ENCODE results near the gene ACSL1.

ACSL1 gene

DNA sequence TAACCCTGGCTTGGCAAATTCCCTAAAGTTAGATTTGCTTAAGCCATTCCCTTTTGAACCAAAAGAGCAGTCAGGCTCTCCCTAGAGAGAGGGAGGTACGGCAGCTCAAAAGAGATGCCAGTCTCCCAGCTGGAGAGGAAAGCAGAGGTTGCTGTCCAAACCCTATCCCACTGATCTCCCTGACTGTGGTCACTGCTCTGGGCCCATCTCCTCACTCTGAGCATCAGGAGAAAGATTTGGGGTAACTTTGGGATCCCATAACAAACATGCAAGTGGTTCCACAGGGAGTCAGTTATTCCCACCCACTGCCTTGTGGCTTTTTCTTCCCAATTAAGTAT lies 17.1 kb downstream of the ACSL1 start:
- no peak for DNase-seq

DNA sequence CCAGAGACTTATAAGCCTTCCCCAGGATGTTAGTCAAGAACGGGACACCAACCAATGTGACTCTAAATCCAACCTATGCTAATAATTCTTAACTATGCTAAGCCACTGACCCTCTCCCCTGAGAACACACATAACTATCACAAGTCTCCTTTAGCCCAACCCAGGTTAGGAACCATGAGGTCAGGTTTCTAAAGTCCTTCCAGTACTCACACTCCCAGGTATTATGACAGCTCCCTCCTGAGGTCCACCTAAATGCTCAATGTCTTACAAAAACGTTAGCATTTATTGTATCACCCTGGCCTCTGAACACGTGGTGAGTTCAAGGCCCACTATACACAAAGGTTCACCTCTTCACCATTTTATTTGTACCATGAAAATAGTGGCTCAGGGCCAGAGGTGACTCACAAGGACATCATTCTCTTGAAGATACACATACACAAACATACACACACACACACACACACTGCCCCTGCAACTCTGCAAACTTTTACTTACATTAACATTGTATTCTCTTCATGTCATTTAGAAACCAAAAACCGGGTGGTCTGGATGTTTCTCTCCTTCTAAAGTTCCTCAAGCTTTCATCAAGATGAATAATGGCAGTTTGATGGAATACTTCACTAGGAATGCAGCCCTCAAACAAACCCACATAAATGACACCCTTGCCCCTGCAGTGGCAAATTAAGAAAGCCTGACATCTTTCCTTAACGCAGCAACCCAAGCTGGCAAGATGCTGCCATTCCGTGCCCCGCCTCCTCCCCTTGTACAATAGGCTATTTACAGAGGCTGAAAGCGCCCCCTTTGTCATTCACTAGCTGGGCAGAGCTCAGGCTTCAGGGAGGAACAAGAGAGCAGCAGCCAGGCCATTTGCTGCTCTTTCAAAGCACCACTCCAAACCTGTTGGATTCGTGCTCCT lies 17.7 kb downstream of the ACSL1 start:
- no peak for DNase-seq

DNA sequence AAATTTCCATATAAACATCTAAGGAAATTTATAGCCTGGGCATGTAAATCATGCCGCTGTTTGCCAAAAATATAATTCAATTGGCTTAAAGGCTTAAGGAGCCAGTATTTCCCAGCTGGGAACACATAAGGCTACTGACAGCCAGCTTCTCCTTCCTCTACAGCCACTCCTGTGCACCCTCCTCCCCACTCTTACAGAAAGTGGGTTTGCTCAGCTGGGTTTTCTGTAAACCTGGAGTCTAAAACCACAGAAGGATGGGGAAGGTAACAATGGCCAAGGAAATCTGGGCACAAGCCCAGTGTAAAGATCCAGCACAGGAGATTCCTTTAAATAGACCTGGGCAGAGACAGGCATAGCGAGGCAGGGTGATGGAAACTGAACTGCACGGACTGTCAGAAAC lies 18.5 kb downstream of the ACSL1 start:
- DNase-seq, result no peak

GRCh38 chr4:184806711-184807110 lies 19.1 kb downstream of the ACSL1 start:
- DNase-seq, result no peak

- no peak for DNase-seq
Measured at GRCh38 chr4:184806229-184806550, 19.6 kb downstream of the ACSL1 start.

DNA sequence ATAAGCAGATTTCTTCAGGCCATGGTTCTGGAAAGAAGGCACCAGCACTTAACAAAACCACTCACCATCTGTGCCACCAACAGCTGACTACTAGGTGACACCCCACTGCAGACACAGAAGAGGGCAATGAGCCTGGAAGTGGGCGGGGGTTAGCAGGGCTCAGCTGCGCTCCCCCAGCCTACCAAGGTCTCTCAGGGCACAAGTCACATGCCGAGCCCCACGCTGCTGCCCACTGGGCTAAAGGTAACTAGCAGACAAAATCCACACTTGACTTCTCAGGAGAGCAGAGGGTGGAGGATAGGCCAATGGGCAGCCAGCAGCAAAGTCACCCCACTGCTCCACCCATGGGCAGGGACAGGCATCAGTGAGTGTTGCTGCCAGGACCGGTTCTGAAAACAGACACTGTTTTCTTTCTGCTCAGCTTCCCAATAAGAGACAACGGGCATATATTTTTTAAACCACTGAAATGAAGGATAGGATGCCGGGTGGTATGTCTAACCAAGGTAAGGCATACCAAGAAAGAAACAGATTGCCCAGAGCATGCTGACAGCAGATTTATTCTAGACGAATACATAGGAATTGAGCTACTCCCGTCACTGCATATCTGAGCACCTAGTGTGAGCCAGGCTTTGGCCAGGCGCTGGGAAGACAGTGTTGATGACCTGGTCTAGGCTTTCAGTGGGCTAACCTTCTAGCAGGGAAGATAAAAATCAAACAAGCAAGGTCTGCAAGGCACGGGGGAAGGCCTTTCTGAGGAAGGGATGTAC lies 20.1 kb downstream of the ACSL1 start:
- no peak for DNase-seq

- DNase-seq, result no peak
Measured at GRCh38 chr4:184804621-184805020, 21.1 kb downstream of the ACSL1 start.

- DNase-seq, result no peak
Measured at GRCh38 chr4:184803874-184804273, 21.9 kb downstream of the ACSL1 start.

DNA sequence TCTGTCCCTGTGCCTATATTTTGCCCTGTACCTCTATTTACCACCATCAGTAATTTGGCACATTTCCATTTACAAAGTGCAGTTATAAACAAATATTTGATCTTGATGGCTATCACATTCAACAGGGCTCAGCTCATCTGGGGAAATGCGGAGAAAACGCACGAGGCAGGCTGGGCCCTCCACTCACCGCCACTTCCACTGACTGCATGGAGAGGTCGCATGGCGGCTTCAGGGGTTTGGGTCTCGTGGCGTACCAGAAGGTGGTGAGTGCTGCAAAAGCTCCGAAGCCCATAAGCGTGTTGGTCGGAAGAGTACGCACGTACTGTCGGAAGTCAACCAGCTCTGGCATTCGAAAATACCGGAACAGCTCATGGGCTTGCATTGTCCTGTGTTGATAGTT lies 22.6 kb downstream of the ACSL1 start:
- DNase-seq, result no peak

DNA sequence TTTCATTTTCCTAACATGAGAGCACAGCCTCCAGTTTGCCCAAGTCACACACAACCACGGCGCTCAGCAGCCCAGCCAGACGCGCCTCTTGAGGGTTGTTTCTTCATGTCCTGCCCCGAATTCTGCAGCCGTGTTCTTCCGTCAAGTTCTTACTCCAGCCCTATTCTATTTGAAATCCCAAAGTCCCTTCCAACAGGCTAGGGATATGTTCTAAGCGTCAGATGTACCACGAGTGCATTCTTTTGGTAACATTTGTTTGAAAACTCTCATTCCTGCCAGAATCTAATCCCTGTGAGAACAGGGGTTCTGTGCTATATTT lies 23.1 kb downstream of the ACSL1 start:
- no peak for DNase-seq

- DNase-seq, result no peak
Measured at GRCh38 chr4:184801781-184802696, 23.7 kb downstream of the ACSL1 start.

GRCh38 chr4:184798504-184798903 lies 27.3 kb downstream of the ACSL1 start:
- no peak for DNase-seq

- DNase-seq, result no peak
Measured at GRCh38 chr4:184796906-184797305, 28.9 kb downstream of the ACSL1 start.

DNA sequence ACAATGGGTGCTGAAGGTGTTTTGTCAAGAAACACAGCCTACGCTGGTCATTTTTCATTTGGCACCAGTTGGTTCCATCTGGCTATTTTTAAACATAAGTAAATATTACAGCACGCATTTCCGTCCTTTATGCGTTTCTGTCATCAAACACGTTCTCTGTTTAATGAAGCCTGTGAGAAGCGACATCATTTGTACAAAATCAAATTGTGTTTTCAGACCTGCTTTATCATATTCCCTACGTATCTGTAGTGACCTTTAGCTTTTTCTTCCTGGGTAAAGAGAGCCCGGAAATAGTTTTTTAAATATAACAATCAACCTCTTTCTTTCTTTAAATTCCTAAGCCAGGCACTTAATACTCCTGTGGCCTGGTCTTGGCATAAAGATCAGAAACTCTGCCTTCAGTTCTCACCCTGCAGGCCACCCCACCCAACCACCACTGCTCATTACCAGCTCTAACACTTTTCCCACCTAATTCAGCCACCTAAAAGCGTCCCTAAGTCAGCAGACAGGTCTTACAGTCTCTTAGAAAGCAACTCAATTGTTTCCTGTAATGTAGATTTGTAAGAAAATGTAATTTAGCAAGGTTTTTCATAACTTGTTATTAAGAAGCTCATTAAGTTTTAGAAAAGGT lies 30.4 kb downstream of the ACSL1 start:
- no peak for DNase-seq

- no peak for DNase-seq
Measured at GRCh38 chr4:184794470-184794869, 31.3 kb downstream of the ACSL1 start.

- DNase-seq, result no peak
Measured at GRCh38 chr4:184793735-184794355, 31.9 kb downstream of the ACSL1 start.

- DNase-seq, result no peak
Measured at GRCh38 chr4:184792950-184793555, 32.7 kb downstream of the ACSL1 start.

- DNase-seq, result no peak
Measured at GRCh38 chr4:184792334-184792733, 33.4 kb downstream of the ACSL1 start.

DNA sequence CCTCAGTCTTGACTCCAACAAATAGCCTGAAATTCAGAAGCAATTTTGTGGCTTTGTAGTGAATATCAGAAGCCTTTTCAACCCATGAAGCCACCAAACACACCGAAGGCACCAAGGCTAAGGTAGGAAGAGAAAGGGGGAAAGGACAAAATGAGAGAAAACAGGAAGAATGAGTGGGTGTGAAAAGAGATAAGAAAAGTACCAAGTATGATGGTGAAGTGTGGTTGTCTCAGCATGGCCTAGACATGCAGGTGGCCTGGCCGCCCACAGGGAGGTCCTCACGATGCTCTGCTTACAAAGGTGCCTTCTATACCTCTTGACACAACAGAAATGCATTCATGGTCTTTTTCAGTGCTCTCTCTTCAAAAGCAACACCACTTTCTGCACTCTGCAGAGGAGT lies 34.9 kb downstream of the ACSL1 start:
- DNase-seq, result no peak

DNA sequence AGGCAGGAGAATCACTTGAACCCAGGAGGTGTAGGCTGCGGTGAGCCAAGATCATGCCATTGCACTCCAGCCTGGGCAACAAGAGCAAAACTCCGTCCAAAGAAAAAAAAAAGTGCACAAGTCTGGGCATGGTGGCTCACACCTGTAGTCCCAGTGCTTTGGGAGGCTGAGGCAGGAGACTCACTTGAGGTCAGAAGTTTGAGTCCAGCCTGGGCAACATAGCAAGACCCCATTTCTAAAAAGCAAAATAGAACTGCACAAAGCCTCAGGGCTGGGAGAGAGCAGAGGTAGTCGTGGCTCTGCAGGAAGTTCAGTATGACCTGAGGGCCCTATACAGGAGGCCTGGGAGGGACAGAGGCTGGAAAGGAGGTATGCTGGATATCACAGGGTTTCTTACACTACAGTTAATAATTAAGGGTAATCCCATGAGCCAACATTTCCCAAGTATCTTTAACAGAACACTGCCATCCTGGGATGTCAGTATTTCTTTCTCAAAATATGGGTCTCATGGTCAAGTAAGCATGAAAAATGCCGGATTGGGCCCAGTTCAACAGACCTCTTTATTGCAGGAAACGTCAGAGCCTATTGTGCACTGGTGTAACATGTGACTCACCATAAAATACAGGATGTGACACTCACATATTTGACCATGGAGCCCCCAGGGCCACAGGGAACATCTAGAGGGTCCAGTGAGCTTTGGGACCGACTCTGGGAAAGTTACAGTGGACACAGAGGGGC lies 37.8 kb downstream of the ACSL1 start:
- no peak for DNase-seq

DNA sequence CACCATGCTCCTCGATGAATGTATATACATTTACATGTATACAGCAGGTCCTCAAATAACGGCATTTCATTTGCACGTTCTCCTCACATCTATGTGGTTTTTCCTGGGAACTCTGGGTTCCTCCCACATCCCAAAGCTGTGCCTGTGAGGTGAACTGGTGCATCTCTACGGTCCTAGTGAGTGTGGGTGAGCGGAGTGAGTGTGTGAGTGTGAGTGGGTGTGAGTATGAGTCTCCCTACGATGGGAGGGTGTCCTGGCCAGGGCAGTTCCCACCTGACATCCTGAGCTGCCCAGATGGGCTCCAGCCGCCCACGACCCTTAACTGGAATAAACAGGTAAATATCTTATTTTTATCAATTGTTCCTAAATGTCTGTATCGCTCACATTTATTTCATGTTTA lies 40.0 kb downstream of the ACSL1 start:
- DNase-seq, result no peak
